Neural cell (in vitro differentiated cells): ENCODE results near the gene CASP3. TPM values are rescaled to one million over a fixed set of nuclear protein-coding genes. Genes with fewer than 3 reads are reported as not detected.

Experiments used
- H2AFZ ChIP-seq: fragments of 200-600, 300-800 bp; sonication (generic), shearing (Covaris generic); 2 replicates; pipeline ENCODE4 v1.6.0; 2014; ENCODE audit warnings: low read depth, mild to moderate bottlenecking, antibody characterized with exemption, low read length, moderate library complexity
- H3F3A ChIP-seq: fragments of 200-600 bp; shearing (Covaris generic); 2 replicates; pipeline ENCODE4 v1.6.1; 2016; ENCODE audit warnings: mild to moderate bottlenecking, moderate library complexity, mixed read lengths, antibody characterized with exemption, low read length; ENCODE audit not compliant: insufficient read depth, poor library complexity, severe bottlenecking
- H3K27ac ChIP-seq: fragments of 200-600, 300-800 bp; sonication (generic), shearing (Covaris generic); 2 replicates; pipeline ENCODE4 v1.5.1; 2014; ENCODE audit warnings: mild to moderate bottlenecking, low read length, moderate library complexity
- H3K27me3 ChIP-seq: fragments of 300-800, 200-600 bp; sonication (generic), shearing (Covaris generic); 2 replicates; pipeline ENCODE4 v1.6.0; 2014; ENCODE audit warnings: mild to moderate bottlenecking, low read depth, low read length, moderate library complexity; ENCODE audit not compliant: insufficient read depth
- H3K36me3 ChIP-seq: fragments of 300-800, 200-600 bp; sonication (generic), shearing (Covaris generic); 2 replicates; pipeline ENCODE4 v1.5.1; 2014; ENCODE audit warnings: mild to moderate bottlenecking, antibody characterized with exemption, low read length, moderate library complexity; ENCODE audit not compliant: insufficient read depth
- H3K4me2 ChIP-seq: fragments of 300-800, 200-600 bp; sonication (generic), shearing (Covaris generic); 2 replicates; pipeline ENCODE4 v1.6.0; 2014; ENCODE audit warnings: mild to moderate bottlenecking, low read length
- H3K4me3 ChIP-seq: fragments of 300-800, 200-600 bp; sonication (generic), shearing (Covaris generic); 2 replicates; pipeline ENCODE4 v1.5.1; 2014; ENCODE audit warnings: mild to moderate bottlenecking, low read length, moderate library complexity
- H3K79me2 ChIP-seq: fragments of 200-600 bp; shearing (Covaris generic); replicated peaks from 2 replicates; pipeline ENCODE4 v1.6.0; 2014; ENCODE audit warnings: mild to moderate bottlenecking, low read length, moderate library complexity; ENCODE audit not compliant: insufficient read depth
- H3K9ac ChIP-seq: fragments of 300-800, 200-600 bp; sonication (generic), shearing (Covaris generic); 2 replicates; pipeline ENCODE4 v1.6.1; 2016; ENCODE audit warnings: mild to moderate bottlenecking, low read length, mixed read lengths
- H3K9me2 ChIP-seq: fragments of 200-600 bp; shearing (Covaris generic); 2 replicates; pipeline ENCODE4 v1.6.1; 2016; ENCODE audit warnings: mild to moderate bottlenecking, low read length, mixed read lengths; ENCODE audit not compliant: insufficient read depth
- H3K9me3 ChIP-seq: fragments of 200-600, 300-800 bp; sonication (generic), shearing (Covaris generic); 2 replicates; pipeline ENCODE4 v1.6.1; 2016; ENCODE audit warnings: mild to moderate bottlenecking, mixed run types, low read length, moderate library complexity, mixed read lengths
- H4K20me1 ChIP-seq: fragments of 200-600 bp; shearing (Covaris generic); 2 replicates; pipeline ENCODE4 v1.6.1; 2016; ENCODE audit warnings: mild to moderate bottlenecking, mixed run types; ENCODE audit not compliant: insufficient read depth
- EP300 ChIP-seq: fragments of 450-650 bp; conservative IDR thresholded peaks from 2 replicates; pipeline ENCODE4 v1.6.1; 2014; ENCODE audit warnings: antibody characterized with exemption, mild to moderate bottlenecking, moderate library complexity; ENCODE audit not compliant: poor library complexity, severe bottlenecking
- EZH2 ChIP-seq: fragments of 200-600, 300-800 bp; shearing (Covaris generic), sonication (generic); IDR thresholded peaks from 2 replicates; pipeline ENCODE4 v1.6.1; 2014; ENCODE audit warnings: antibody characterized with exemption, low read length, borderline replicate concordance, mild to moderate bottlenecking; ENCODE audit not compliant: insufficient read depth, poor library complexity, severe bottlenecking
- MXI1 ChIP-seq: fragments of 450-650 bp; conservative IDR thresholded peaks from 2 replicates; pipeline ENCODE4 v1.6.1; 2014; ENCODE audit warnings: antibody characterized with exemption, mild to moderate bottlenecking; ENCODE audit not compliant: poor library complexity, severe bottlenecking
- POLR2AphosphoS5 ChIP-seq: IDR thresholded peaks from 2 replicates; pipeline ENCODE4 v1.6.1; 2012
- RAD21 ChIP-seq: fragments of 450-650 bp; conservative IDR thresholded peaks from 2 replicates; pipeline ENCODE4 v1.6.1; 2014; ENCODE audit warnings: antibody characterized with exemption, mild to moderate bottlenecking, moderate library complexity
- SMC3 ChIP-seq: fragments of 450-650 bp; conservative IDR thresholded peaks from 2 replicates; pipeline ENCODE4 v1.6.1; 2014; ENCODE audit warnings: antibody characterized with exemption, mild to moderate bottlenecking, moderate library complexity; ENCODE audit not compliant: poor library complexity
- TAF1 ChIP-seq: IDR thresholded peaks from 2 replicates; pipeline ENCODE4 v1.6.1; 2012; ENCODE audit warnings: low read depth
- polyA plus RNA-seq: library from polyadenylated mRNA; depleted of rRNA; stranded (reverse); fragments of >200 nt; gene quantifications from 2 replicates; pipeline ENCODE4 v1.2.3, GENCODE V29; 2014
- TF ChIP-seq, protein P1 (sequence below): IDR thresholded peaks from 2 replicates; pipeline ENCODE4 v1.6.1; 2012; ENCODE audit warnings: borderline replicate concordance
- TF ChIP-seq, protein P2 (sequence below): fragments of 450-650 bp; IDR thresholded peaks from 2 replicates; pipeline ENCODE4 v1.5.1; 2014; ENCODE audit warnings: antibody characterized with exemption, mild to moderate bottlenecking, moderate library complexity; ENCODE audit not compliant: poor library complexity, severe bottlenecking

Gene CASP3
- polyA plus RNA-seq, 1 donor from 2014 or later = 116 TPM

DNA sequence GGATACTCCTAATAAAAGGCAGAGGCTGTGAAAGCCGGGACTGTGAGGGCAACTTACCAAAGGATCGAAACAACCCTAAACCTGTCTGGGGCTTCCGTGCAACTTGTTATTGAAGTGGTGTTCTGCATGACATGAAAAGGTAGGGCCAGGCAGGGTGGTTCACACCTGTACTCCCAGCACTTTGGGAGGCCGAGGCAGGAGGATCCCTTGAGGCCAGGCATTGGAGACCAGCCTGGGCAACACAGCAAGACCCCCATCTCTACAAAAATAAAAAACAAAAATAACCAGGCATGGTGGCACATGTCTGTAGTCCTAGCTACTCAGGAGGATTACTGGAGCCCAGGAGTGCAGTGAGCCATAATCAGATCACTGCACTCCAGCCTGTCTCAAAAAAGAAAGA is 12.3 kb downstream of the CASP3 start (continued):
- TF ChIP-seq, protein P1, sequence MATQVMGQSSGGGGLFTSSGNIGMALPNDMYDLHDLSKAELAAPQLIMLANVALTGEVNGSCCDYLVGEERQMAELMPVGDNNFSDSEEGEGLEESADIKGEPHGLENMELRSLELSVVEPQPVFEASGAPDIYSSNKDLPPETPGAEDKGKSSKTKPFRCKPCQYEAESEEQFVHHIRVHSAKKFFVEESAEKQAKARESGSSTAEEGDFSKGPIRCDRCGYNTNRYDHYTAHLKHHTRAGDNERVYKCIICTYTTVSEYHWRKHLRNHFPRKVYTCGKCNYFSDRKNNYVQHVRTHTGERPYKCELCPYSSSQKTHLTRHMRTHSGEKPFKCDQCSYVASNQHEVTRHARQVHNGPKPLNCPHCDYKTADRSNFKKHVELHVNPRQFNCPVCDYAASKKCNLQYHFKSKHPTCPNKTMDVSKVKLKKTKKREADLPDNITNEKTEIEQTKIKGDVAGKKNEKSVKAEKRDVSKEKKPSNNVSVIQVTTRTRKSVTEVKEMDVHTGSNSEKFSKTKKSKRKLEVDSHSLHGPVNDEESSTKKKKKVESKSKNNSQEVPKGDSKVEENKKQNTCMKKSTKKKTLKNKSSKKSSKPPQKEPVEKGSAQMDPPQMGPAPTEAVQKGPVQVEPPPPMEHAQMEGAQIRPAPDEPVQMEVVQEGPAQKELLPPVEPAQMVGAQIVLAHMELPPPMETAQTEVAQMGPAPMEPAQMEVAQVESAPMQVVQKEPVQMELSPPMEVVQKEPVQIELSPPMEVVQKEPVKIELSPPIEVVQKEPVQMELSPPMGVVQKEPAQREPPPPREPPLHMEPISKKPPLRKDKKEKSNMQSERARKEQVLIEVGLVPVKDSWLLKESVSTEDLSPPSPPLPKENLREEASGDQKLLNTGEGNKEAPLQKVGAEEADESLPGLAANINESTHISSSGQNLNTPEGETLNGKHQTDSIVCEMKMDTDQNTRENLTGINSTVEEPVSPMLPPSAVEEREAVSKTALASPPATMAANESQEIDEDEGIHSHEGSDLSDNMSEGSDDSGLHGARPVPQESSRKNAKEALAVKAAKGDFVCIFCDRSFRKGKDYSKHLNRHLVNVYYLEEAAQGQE = no peak
- no peak for TF ChIP-seq POLR2AphosphoS5

- H3K27me3 ChIP-seq = no peaks in the 10 kb centered on the region
- peaks cover 3% of the 10 kb centered on the region for H3K36me3 ChIP-seq
- no peak overlapping the region for H3K4me3 ChIP-seq
- TF ChIP-seq RAD21 (no peak), EZH2 (no peak), POLR2AphosphoS5 (no peak), EP300 (no peak)
- no peaks in the 10 kb centered on the region for H3K9me2 ChIP-seq
- no peak overlapping the region for H3K27ac ChIP-seq
- H2AFZ ChIP-seq = no peak overlapping the region
- no peaks in the 10 kb centered on the region for H3K9me3 ChIP-seq
- H3F3A ChIP-seq = no peaks in the 10 kb centered on the region
- peaks cover 22% of the 10 kb centered on the region for H3K79me2 ChIP-seq
- no peaks in the 10 kb centered on the region for H4K20me1 ChIP-seq
- H3K4me2 ChIP-seq = no peak overlapping the region
- no peak overlapping the region for H3K9ac ChIP-seq
These were observed 13.1 kb downstream of the CASP3 start for GRCh38 chr4:184636144-184636543.

- H3K36me3 ChIP-seq = peaks cover 3% of the 10 kb centered on the region
These were observed 13.9 kb downstream of the CASP3 start for GRCh38 chr4:184635381-184635780.

More at GRCh38 chr4:184635381-184635780, 13.9 kb downstream of the CASP3 start:
- Histone ChIP-seq H3K79me2 (peaks cover 14% of the 10 kb centered on the region), H3K9ac (no peak overlapping the region), H3K9me3 (no peaks in the 10 kb centered on the region), H3K27me3 (no peaks in the 10 kb centered on the region), H3K27ac (no peak overlapping the region), H3K4me2 (no peak overlapping the region), H2AFZ (no peak overlapping the region), H3F3A (no peaks in the 10 kb centered on the region), H3K9me2 (no peaks in the 10 kb centered on the region), H3K4me3 (no peak overlapping the region), H4K20me1 (no peaks in the 10 kb centered on the region)
- TF ChIP-seq TAF1 (no peak), EP300 (no peak), SMC3 (no peak), POLR2AphosphoS5 (no peak), EZH2 (no peak), RAD21 (no peak), MXI1 (no peak)
- TF ChIP-seq, protein P2, sequence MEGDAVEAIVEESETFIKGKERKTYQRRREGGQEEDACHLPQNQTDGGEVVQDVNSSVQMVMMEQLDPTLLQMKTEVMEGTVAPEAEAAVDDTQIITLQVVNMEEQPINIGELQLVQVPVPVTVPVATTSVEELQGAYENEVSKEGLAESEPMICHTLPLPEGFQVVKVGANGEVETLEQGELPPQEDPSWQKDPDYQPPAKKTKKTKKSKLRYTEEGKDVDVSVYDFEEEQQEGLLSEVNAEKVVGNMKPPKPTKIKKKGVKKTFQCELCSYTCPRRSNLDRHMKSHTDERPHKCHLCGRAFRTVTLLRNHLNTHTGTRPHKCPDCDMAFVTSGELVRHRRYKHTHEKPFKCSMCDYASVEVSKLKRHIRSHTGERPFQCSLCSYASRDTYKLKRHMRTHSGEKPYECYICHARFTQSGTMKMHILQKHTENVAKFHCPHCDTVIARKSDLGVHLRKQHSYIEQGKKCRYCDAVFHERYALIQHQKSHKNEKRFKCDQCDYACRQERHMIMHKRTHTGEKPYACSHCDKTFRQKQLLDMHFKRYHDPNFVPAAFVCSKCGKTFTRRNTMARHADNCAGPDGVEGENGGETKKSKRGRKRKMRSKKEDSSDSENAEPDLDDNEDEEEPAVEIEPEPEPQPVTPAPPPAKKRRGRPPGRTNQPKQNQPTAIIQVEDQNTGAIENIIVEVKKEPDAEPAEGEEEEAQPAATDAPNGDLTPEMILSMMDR = no peak
- TF ChIP-seq, protein P1 = no peak
